Endothelial cell of umbilical vein (primary cell): ENCODE data around the gene TMEM114.

Experiments
- CTCF ChIP-seq, 2 donors: IDR thresholded peaks; 1 replicate in 1 of 2; 2 replicates in 1 of 2; pipeline ENCODE4 v1.5.1; 2011; ENCODE audit warnings: low read length in 2 of 2, mild to moderate bottlenecking in 2 of 2, moderate library complexity in 2 of 2, control low read depth in 1 of 2, inconsistent platforms in 1 of 2, low read depth in 1 of 2; ENCODE audit not compliant: insufficient read depth in 1 of 2; ENCODE audit errors: extremely low read depth in 1 of 2
- EZH2 ChIP-seq: IDR thresholded peaks from 2 replicates; pipeline ENCODE4 v1.6.1; 2012; ENCODE audit warnings: borderline replicate concordance, low read depth, mild to moderate bottlenecking, moderate library complexity, low read length, inconsistent platforms; ENCODE audit not compliant: severe bottlenecking
- FOS ChIP-seq: IDR thresholded peaks from 2 replicates; pipeline ENCODE4 v1.6.1; 2011; ENCODE audit warnings: mild to moderate bottlenecking, low read length, moderate library complexity, borderline replicate concordance; ENCODE audit not compliant: insufficient read depth
- JUN ChIP-seq: IDR thresholded peaks from 2 replicates; pipeline ENCODE4 v1.6.1; 2011; ENCODE audit warnings: borderline replicate concordance, low read depth; ENCODE audit not compliant: insufficient read length, insufficient read depth
- MAX ChIP-seq: IDR thresholded peaks from 2 replicates; pipeline ENCODE4 v1.6.1; 2011; ENCODE audit not compliant: insufficient read depth, insufficient read length
- MYC ChIP-seq: IDR thresholded peaks from one replicate; pipeline ENCODE4 v1.6.1; 2011; ENCODE audit warnings: mild to moderate bottlenecking, low read depth, low read length
- POLR2A ChIP-seq: IDR thresholded peaks from 2 replicates; pipeline ENCODE4 v1.6.1; 2012; ENCODE audit warnings: low read depth, mild to moderate bottlenecking, control low read depth, low read length
- POLR2AphosphoS5 ChIP-seq: IDR thresholded peaks from 2 replicates; pipeline ENCODE4 v1.6.1; 2012; ENCODE audit warnings: low read depth, mild to moderate bottlenecking, control low read depth, low read length, moderate library complexity; ENCODE audit not compliant: insufficient read depth

- no peak for TF ChIP-seq POLR2A
- no peak for TF ChIP-seq CTCF (IDR thresholded peaks at IDR 0.05; ENCODE audit: extremely low read depth in 1 of 2, insufficient read depth in 1 of 2, low read depth in 1 of 2, low read length in 2 of 2)
- TF ChIP-seq EZH2 = no peak
- TF ChIP-seq FOS = no peak
- no peak for TF ChIP-seq MAX
- TF ChIP-seq JUN = no peak
- no peak for TF ChIP-seq POLR2AphosphoS5
- no peak for TF ChIP-seq MYC
Observed at GRCh38 chr16:8547762-8548161, 42.5 kb downstream of the TMEM114 start.
